ENCODE measurements around the gene GALK2. TPM values are rescaled to one million over a fixed set of nuclear protein-coding genes. Genes with fewer than 3 reads are reported as not detected.

GALK2 gene
- polyA plus RNA-seq, 1 donor (not counting 4 experiments of a cell fraction or from before 2014, with no cell fraction given): 29.7 TPM

GRCh38 chr15:49154799-49155109, 15.3 kb upstream of the GALK2 start:
- peak overlapping the region; percentile 98 for H3K27ac ChIP-seq (ENCODE audit: control insufficient read depth, insufficient read depth, low read length)
- peak overlapping the region; percentile 96 for H3K9ac ChIP-seq (ENCODE audit: control insufficient read depth, extremely low read depth, insufficient read depth, low read length)
- DNase-seq (ENCODE audit: low read depth, low spot score) (no peak), FAIRE-seq (no peak)
- dilution Hi-C loops (cut with MboI; ENCODE audit: extremely low pct_ligation_motif_present, low sequenced_read_pairs): no loop called here
- no peaks in the 10 kb centered on the region for H3K36me3 ChIP-seq (ENCODE audit: control insufficient read depth in 2 of 2, extremely low read depth in 1 of 2, insufficient read depth in 2 of 2, low read length in 2 of 2)
- H3K4me1 ChIP-seq (ENCODE audit: control insufficient read depth, extremely low read depth, insufficient read depth, low read length): peaks cover 11% of the 10 kb centered on the region
- H3K9me3 ChIP-seq (ENCODE audit: control insufficient read depth, low read depth, low read length): no peaks in the 10 kb centered on the region
- H2AFZ ChIP-seq (ENCODE audit: control insufficient read depth, low read length): peak overlapping the region; percentile 96
- H3K79me2 ChIP-seq (ENCODE audit: control insufficient read depth, insufficient read depth, low read length): peaks cover 70% of the 10 kb centered on the region
- H3K9me1 ChIP-seq (ENCODE audit: control insufficient read depth, extremely low read depth, insufficient read depth, low read length): no peaks in the 10 kb centered on the region
- peak overlapping the region; percentile 80 for H3K4me2 ChIP-seq (ENCODE audit: control insufficient read depth, extremely low read depth, insufficient read depth, low read depth, low read length)
- no peaks in the 10 kb centered on the region for H3K27me3 ChIP-seq (ENCODE audit: control insufficient read depth, extremely low read depth, insufficient read depth, low read length)
- TF ChIP-seq, protein P1, sequence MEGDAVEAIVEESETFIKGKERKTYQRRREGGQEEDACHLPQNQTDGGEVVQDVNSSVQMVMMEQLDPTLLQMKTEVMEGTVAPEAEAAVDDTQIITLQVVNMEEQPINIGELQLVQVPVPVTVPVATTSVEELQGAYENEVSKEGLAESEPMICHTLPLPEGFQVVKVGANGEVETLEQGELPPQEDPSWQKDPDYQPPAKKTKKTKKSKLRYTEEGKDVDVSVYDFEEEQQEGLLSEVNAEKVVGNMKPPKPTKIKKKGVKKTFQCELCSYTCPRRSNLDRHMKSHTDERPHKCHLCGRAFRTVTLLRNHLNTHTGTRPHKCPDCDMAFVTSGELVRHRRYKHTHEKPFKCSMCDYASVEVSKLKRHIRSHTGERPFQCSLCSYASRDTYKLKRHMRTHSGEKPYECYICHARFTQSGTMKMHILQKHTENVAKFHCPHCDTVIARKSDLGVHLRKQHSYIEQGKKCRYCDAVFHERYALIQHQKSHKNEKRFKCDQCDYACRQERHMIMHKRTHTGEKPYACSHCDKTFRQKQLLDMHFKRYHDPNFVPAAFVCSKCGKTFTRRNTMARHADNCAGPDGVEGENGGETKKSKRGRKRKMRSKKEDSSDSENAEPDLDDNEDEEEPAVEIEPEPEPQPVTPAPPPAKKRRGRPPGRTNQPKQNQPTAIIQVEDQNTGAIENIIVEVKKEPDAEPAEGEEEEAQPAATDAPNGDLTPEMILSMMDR (optimal IDR thresholded peaks at IDR 0.05 in 1 of 3, IDR thresholded peaks at IDR 0.05 in 1 of 3, conservative IDR thresholded peaks at IDR 0.05 in 1 of 3; ENCODE audit: extremely low read depth in 1 of 3, insufficient read depth in 2 of 3, low read length in 3 of 3): no peak
- TF ChIP-seq EZH2 (IDR thresholded peaks at IDR 0.05; ENCODE audit: low read length): no peak
- H3K4me3 ChIP-seq (ENCODE audit: control insufficient read depth in 2 of 3, extremely low read depth in 1 of 3, insufficient read depth in 2 of 3, low read depth in 1 of 3, low read length in 3 of 3): peak overlapping the region; percentile 86 to 96 (median 93)
- H4K20me1 ChIP-seq (ENCODE audit: control insufficient read depth, extremely low read depth, insufficient read depth, low read length): peaks cover 8% of the 10 kb centered on the region

- Histone ChIP-seq H3K36me3 (ENCODE audit: control insufficient read depth in 2 of 2, extremely low read depth in 1 of 2, insufficient read depth in 2 of 2, low read length in 2 of 2) (no peaks in the 10 kb centered on the region), H4K20me1 (ENCODE audit: control insufficient read depth, extremely low read depth, insufficient read depth, low read length) (peaks cover 8% of the 10 kb centered on the region), H3K27me3 (ENCODE audit: control insufficient read depth, extremely low read depth, insufficient read depth, low read length) (no peaks in the 10 kb centered on the region), H3K4me1 (ENCODE audit: control insufficient read depth, extremely low read depth, insufficient read depth, low read length) (peaks cover 11% of the 10 kb centered on the region), H3K9ac (ENCODE audit: control insufficient read depth, extremely low read depth, insufficient read depth, low read length) (peak within 1 kb of the TSS; percentile 96), H3K9me1 (ENCODE audit: control insufficient read depth, extremely low read depth, insufficient read depth, low read length) (no peaks in the 10 kb centered on the region), H3K4me2 (ENCODE audit: control insufficient read depth, extremely low read depth, insufficient read depth, low read depth, low read length) (peak within 1 kb of the TSS; percentile 83), H2AFZ (ENCODE audit: control insufficient read depth, low read length) (peak within 1 kb of the TSS; percentile 100), H3K9me3 (ENCODE audit: control insufficient read depth, low read depth, low read length) (no peaks in the 10 kb centered on the region), H3K79me2 (ENCODE audit: control insufficient read depth, insufficient read depth, low read length) (peaks cover 68% of the 10 kb centered on the region), H3K4me3 (ENCODE audit: control insufficient read depth in 2 of 3, extremely low read depth in 1 of 3, insufficient read depth in 2 of 3, low read depth in 1 of 3, low read length in 3 of 3) (peak within 1 kb of the TSS; percentile 86 to 96 (median 93)), H3K27ac (ENCODE audit: control insufficient read depth, insufficient read depth, low read length) (peak within 1 kb of the TSS; percentile 98)
- peak; percentile 85 for DNase-seq (ENCODE audit: low read depth, low spot score)
- peak; percentile 68 for FAIRE-seq
- TF ChIP-seq, protein P1 (optimal IDR thresholded peaks at IDR 0.05 in 1 of 3, IDR thresholded peaks at IDR 0.05 in 1 of 3, conservative IDR thresholded peaks at IDR 0.05 in 1 of 3; ENCODE audit: extremely low read depth in 1 of 3, insufficient read depth in 2 of 3, low read length in 3 of 3): no peak
- no peak for TF ChIP-seq EZH2 (IDR thresholded peaks at IDR 0.05; ENCODE audit: low read length)
- dilution Hi-C loops (cut with MboI; ENCODE audit: extremely low pct_ligation_motif_present, low sequenced_read_pairs): no loop called here
Observed at GRCh38 chr15:49155110-49155833, 14.8 kb upstream of the GALK2 start, which contains the start of gene COPS2. COPS2 (minus strand) TSS chr15:49155599; CDS start chr15:49155578, 21 bp downstream.

All from keratinocyte (primary cell).